Activated CD4-positive, CD25-positive, alpha-beta regulatory T cell treated with anti-CD3 and anti-CD28 coated beads, Interleukin-2, amount 50 U/mL, for 24 hours (primary cell): Measurements from ENCODE around the gene AMOTL1.

Experiments used
- ATAC-seq, 2 donors: fragments of 150-1000 bp; cut with Tn5 transposase; one replicate each; pipeline ENCODE4 v1.10.0; 2021; ENCODE audit warnings: mild to moderate bottlenecking in 1 of 2, moderate library complexity in 1 of 2

AMOTL1 gene

GRCh38 chr11:94857337-94857736 lies 89.2 kb downstream of the AMOTL1 start:
- ATAC-seq: no peak

GRCh38 chr11:94858012-94858705 lies 90.0 kb downstream of the AMOTL1 start:
- no peak for ATAC-seq

GRCh38 chr11:94860333-94860732 lies 92.2 kb downstream of the AMOTL1 start:
- no peak for ATAC-seq

GRCh38 chr11:94861306-94861845 lies 93.2 kb downstream of the AMOTL1 start:
- no peak for ATAC-seq

GRCh38 chr11:94862926-94863880 lies 95.0 kb downstream of the AMOTL1 start:
- no peak for ATAC-seq

GRCh38 chr11:94864506-94865045 lies 96.4 kb downstream of the AMOTL1 start:
- ATAC-seq: no peak

GRCh38 chr11:94866231-94866822 lies 98.2 kb downstream of the AMOTL1 start:
- ATAC-seq: no peak

- no peak for ATAC-seq
Measured at GRCh38 chr11:94866936-94867795, 99.0 kb downstream of the AMOTL1 start.

GRCh38 chr11:94868468-94868867 lies 100.3 kb downstream of the AMOTL1 start:
- ATAC-seq: no peak

GRCh38 chr11:94869186-94869585 lies 101.0 kb downstream of the AMOTL1 start:
- no peak for ATAC-seq

GRCh38 chr11:94870422-94870821 lies 102.3 kb downstream of the AMOTL1 start:
- ATAC-seq: no peak

GRCh38 chr11:94871491-94872185 lies 103.5 kb downstream of the AMOTL1 start:
- ATAC-seq: no peak

GRCh38 chr11:94873916-94874540 lies 105.9 kb downstream of the AMOTL1 start:
- no peak for ATAC-seq

- ATAC-seq: no peak
Measured at GRCh38 chr11:94876222-94876621, 108.1 kb downstream of the AMOTL1 start.

- peak; percentile 83 to 84 for ATAC-seq
Measured at GRCh38 chr11:94876645-94877442, 108.7 kb downstream of the AMOTL1 start.

- no peak for ATAC-seq
Measured at GRCh38 chr11:94877443-94878200, 109.5 kb downstream of the AMOTL1 start.

GRCh38 chr11:94879006-94879405 lies 110.8 kb downstream of the AMOTL1 start:
- no peak for ATAC-seq

- ATAC-seq: peak; percentile 57 to 64
Measured at GRCh38 chr11:94880216-94880615, 112.1 kb downstream of the AMOTL1 start.

GRCh38 chr11:94882931-94883330 lies 114.8 kb downstream of the AMOTL1 start:
- ATAC-seq: no peak
